ENCODE data around the gene RNF212.

DNA sequence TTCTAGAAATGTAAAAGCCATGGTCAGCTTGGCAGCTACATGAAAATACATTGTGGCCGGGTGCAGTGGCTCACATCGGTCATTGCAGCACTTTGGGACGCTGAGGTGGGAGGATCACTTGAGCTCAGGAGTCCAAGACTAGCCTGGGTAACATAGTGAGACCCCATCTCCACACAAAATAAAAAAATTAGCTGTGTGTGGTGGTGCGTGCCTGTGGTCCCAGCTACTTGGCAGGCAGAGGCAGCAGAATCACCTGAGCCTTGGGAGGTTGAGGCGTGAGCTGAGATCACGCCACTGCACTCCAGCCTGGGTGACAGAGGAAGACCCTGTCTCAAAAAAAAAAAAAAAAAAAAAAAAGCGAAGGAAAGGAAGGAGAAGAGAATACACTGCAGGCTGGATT lies 29.0 kb downstream of the RNF212 start:
- TF ChIP-seq POLR2A (IDR thresholded peaks at IDR 0.05) (no peak), EP300 (IDR thresholded peaks at IDR 0.05) (no peak), POLR2AphosphoS5 (IDR thresholded peaks at IDR 0.05) (no peak)
- TF ChIP-seq, protein P1, sequence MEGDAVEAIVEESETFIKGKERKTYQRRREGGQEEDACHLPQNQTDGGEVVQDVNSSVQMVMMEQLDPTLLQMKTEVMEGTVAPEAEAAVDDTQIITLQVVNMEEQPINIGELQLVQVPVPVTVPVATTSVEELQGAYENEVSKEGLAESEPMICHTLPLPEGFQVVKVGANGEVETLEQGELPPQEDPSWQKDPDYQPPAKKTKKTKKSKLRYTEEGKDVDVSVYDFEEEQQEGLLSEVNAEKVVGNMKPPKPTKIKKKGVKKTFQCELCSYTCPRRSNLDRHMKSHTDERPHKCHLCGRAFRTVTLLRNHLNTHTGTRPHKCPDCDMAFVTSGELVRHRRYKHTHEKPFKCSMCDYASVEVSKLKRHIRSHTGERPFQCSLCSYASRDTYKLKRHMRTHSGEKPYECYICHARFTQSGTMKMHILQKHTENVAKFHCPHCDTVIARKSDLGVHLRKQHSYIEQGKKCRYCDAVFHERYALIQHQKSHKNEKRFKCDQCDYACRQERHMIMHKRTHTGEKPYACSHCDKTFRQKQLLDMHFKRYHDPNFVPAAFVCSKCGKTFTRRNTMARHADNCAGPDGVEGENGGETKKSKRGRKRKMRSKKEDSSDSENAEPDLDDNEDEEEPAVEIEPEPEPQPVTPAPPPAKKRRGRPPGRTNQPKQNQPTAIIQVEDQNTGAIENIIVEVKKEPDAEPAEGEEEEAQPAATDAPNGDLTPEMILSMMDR (IDR thresholded peaks at IDR 0.05): no peak

Measured in upper lobe of left lung (tissue), 4 donors.